Measurements from ENCODE around the gene MIAT. TPM values are rescaled to one million over a fixed set of nuclear protein-coding genes. Genes with fewer than 3 reads are reported as not detected.

The MIAT gene
- total and polyA plus RNA-seq, 2 donors (not counting 1 experiment from before 2014, with no cell fraction given), result 1.9 to 10.2 TPM

- TF ChIP-seq EZH2 (IDR thresholded peaks at IDR 0.05; ENCODE audit: low read length, missing control alignments) (no peak), CTCF (conservative IDR thresholded peaks at IDR 0.05 in 1 of 2, IDR thresholded peaks at IDR 0.05 in 1 of 2; ENCODE audit: low read depth in 1 of 2, low read length in 2 of 2) (no peak)
- DNase-seq (ENCODE audit: low read depth in 2 of 2), result no peak
- Histone ChIP-seq H4K20me1 (ENCODE audit: control insufficient read depth, extremely low read depth, insufficient read depth, low read length) (no peaks in the 10 kb centered on the region), H3K27ac (ENCODE audit: insufficient read depth, low read length) (no peak overlapping the region), H3K27me3 (ENCODE audit: control insufficient read depth, insufficient read depth, low read length) (no peaks in the 10 kb centered on the region), H3K9ac (ENCODE audit: insufficient read depth, low read length) (no peak overlapping the region), H2AFZ (ENCODE audit: low read length) (no peak overlapping the region), H3K4me3 (replicated peaks in 1 of 4; ENCODE audit: control extremely low read depth in 1 of 4, insufficient read depth in 1 of 4, low read depth in 3 of 4, low read length in 4 of 4) (no peak overlapping the region), H3K36me3 (ENCODE audit: control insufficient read depth, insufficient read depth, low read length) (no peaks in the 10 kb centered on the region), H3K4me1 (ENCODE audit: control insufficient read depth, extremely low read depth, insufficient read depth, low read length) (peaks cover 2% of the 10 kb centered on the region), H3K4me2 (ENCODE audit: extremely low read depth, insufficient read depth, low read length) (no peak overlapping the region), H3K79me2 (ENCODE audit: control insufficient read depth, insufficient read depth, low read length) (peaks cover 14% of the 10 kb centered on the region), H3K9me3 (ENCODE audit: control insufficient read depth, insufficient read depth, low read depth, low read length) (no peaks in the 10 kb centered on the region)
These were observed 18.4 kb downstream of the MIAT start for GRCh38 chr22:26675687-26676268.

DNA sequence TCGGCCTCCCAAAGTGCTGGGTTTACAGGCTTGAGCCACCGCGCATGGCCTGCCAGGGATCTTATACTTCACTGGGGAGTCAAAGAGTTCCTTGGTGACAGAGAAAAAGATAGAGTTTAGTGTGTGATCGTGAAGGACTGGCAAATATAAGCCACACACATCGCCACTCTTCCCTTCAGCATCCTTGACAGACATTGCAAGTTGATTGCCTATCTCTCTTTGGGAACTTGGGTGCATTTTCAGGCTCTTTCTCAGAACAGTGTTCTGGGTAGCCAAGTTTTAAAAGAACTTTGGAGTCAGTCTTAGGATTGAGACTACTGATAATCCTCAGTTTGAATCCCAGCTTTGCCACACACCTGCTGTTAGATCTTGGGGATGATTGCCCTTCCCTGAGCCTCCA is 19.8 kb downstream of the MIAT start:
- Histone ChIP-seq H2AFZ (ENCODE audit: low read length) (no peak overlapping the region), H4K20me1 (ENCODE audit: control insufficient read depth, extremely low read depth, insufficient read depth, low read length) (no peaks in the 10 kb centered on the region), H3K79me2 (ENCODE audit: control insufficient read depth, insufficient read depth, low read length) (peaks cover 14% of the 10 kb centered on the region), H3K4me1 (ENCODE audit: control insufficient read depth, extremely low read depth, insufficient read depth, low read length) (peaks cover 8% of the 10 kb centered on the region), H3K27me3 (ENCODE audit: control insufficient read depth, insufficient read depth, low read length) (no peaks in the 10 kb centered on the region), H3K4me3 (replicated peaks in 1 of 4; ENCODE audit: control extremely low read depth in 1 of 4, insufficient read depth in 1 of 4, low read depth in 3 of 4, low read length in 4 of 4) (no peak overlapping the region), H3K4me2 (ENCODE audit: extremely low read depth, insufficient read depth, low read length) (no peak overlapping the region), H3K9me3 (ENCODE audit: control insufficient read depth, insufficient read depth, low read depth, low read length) (no peaks in the 10 kb centered on the region), H3K9ac (ENCODE audit: insufficient read depth, low read length) (no peak overlapping the region), H3K27ac (ENCODE audit: insufficient read depth, low read length) (no peak overlapping the region), H3K36me3 (ENCODE audit: control insufficient read depth, insufficient read depth, low read length) (no peaks in the 10 kb centered on the region)
- no peak for DNase-seq (ENCODE audit: low read depth in 2 of 2)
- TF ChIP-seq CTCF (conservative IDR thresholded peaks at IDR 0.05 in 1 of 2, IDR thresholded peaks at IDR 0.05 in 1 of 2; ENCODE audit: low read depth in 1 of 2, low read length in 2 of 2) (no peak), EZH2 (IDR thresholded peaks at IDR 0.05; ENCODE audit: low read length, missing control alignments) (no peak)

DNA sequence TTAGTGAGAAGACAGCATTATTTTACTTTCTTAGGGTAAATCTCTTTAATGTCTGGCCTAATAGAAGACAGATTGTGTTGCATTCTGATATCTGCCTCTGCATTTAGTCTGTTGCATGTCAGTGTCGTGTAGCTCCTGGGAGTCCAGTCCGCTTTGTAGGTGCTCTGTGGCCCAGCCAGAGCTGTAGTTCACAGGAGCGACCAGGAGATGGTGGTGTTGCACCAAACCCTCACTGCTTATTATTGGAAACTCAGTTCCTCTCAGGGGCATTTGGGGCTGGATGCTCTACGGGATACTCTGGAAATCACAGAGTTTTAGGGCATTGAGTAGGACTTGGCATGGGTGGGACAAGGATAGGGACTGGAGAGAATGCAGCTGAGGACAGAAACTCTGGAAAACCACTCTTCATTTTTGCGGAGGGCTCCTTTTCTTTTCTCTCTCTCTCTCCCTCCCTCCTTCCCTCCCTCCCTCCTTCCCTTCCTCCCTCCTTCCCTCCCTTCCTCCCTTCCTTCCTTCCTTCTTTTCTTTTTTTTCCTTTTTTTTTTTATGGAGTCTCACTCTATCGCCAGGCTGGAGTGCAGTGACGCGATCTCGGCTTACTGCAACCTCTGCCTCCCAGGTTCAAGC is 21.7 kb downstream of the MIAT start:
- H3K36me3 ChIP-seq (ENCODE audit: control insufficient read depth, insufficient read depth, low read length), result no peaks in the 10 kb centered on the region
- H3K27ac ChIP-seq (ENCODE audit: insufficient read depth, low read length), result no peak overlapping the region
- peak; percentile 64 to 74 for DNase-seq (ENCODE audit: low read depth in 2 of 2)
- no peaks in the 10 kb centered on the region for H3K27me3 ChIP-seq (ENCODE audit: control insufficient read depth, insufficient read depth, low read length)
- no peaks in the 10 kb centered on the region for H3K9me3 ChIP-seq (ENCODE audit: control insufficient read depth, insufficient read depth, low read depth, low read length)
- TF ChIP-seq CTCF (conservative IDR thresholded peaks at IDR 0.05 in 1 of 2, IDR thresholded peaks at IDR 0.05 in 1 of 2; ENCODE audit: low read depth in 1 of 2, low read length in 2 of 2) (peak; percentile 98), EZH2 (IDR thresholded peaks at IDR 0.05; ENCODE audit: low read length, missing control alignments) (no peak)
- H3K9ac ChIP-seq (ENCODE audit: insufficient read depth, low read length), result no peak overlapping the region
- no peak overlapping the region for H3K4me3 ChIP-seq (replicated peaks in 1 of 4; ENCODE audit: control extremely low read depth in 1 of 4, insufficient read depth in 1 of 4, low read depth in 3 of 4, low read length in 4 of 4)
- H3K4me1 ChIP-seq (ENCODE audit: control insufficient read depth, extremely low read depth, insufficient read depth, low read length), result peaks cover 6% of the 10 kb centered on the region
- H2AFZ ChIP-seq (ENCODE audit: low read length), result no peak overlapping the region
- H3K79me2 ChIP-seq (ENCODE audit: control insufficient read depth, insufficient read depth, low read length), result peaks cover 9% of the 10 kb centered on the region
- H4K20me1 ChIP-seq (ENCODE audit: control insufficient read depth, extremely low read depth, insufficient read depth, low read length), result no peaks in the 10 kb centered on the region
- H3K4me2 ChIP-seq (ENCODE audit: extremely low read depth, insufficient read depth, low read length), result no peak overlapping the region
